Neuron (in vitro differentiated cells): ENCODE results near the gene ACP7.
"Not testable (repeated sequence)": the region's sequence is repeated elsewhere in the genome, so short reads cannot be mapped to it uniquely, and the experiment has no call there.

ENCODE experiments used
- H2AFZ ChIP-seq: one replicate; pipeline ENCODE4 v1.6.1; 2013; ENCODE audit warnings: low read depth, mild to moderate bottlenecking, inconsistent platforms, low read length, moderate library complexity
- H3K27me3 ChIP-seq: one replicate; pipeline ENCODE4 v1.6.1; 2013; ENCODE audit warnings: low read length; ENCODE audit not compliant: insufficient read depth
- H3K36me3 ChIP-seq: one replicate; pipeline ENCODE4 v1.6.1; 2013; ENCODE audit warnings: low read length; ENCODE audit not compliant: insufficient read depth
- H3K4me1 ChIP-seq: one replicate; pipeline ENCODE4 v1.6.1; 2013; ENCODE audit warnings: low read length; ENCODE audit not compliant: insufficient read depth
- H3K4me3 ChIP-seq: 2 replicates; pipeline ENCODE4 v1.5.1; 2013; ENCODE audit warnings: mild to moderate bottlenecking, low read length, moderate library complexity
- H3K9me3 ChIP-seq: one replicate; pipeline ENCODE4 v1.6.1; 2013; ENCODE audit warnings: low read length

The ACP7 gene

DNA sequence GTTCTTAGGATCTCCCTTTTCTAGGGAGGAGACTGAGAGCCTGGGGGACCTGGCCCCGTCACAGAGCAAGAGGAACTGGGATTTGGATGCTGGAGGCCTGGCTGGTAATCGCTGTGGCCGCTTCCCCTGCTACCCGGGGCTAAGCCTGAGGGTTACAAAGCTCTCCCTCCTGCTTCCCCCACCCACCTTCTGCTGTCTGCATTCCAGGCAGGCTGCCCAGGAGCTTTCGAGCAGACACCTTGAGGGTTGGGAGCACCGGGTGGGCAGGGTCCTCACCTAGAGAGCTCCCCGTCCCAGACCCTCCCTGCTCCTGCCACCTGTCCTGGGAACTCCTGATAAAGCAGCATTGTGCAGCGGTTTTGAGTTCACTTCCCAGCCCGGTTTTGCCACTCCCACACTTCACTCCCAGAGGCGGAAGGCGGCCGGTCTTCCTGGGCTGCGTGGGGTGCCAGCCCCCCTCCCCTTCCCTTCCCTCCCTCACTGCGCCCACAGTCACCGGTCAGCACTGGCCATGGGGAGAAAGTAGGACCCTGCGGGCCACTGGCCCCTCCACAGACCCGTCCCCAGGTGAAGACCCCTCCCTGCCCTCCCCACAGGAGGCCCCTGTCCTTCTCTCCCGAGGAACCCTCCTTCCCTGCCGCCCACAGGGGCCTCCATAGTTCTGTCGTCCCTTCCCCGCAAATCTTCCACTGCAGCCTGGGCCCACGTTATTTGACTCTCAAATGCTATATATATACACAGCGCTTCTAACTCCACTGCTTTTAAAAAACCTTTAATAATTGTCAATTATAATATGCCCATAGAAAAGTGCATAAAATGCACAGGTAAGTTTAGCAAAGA is 49.5 kb downstream of the ACP7 start:
- peaks cover 18% of the 10 kb centered on the region for H3K4me1 ChIP-seq
- no peak overlapping the region for H3K4me3 ChIP-seq
- H3K27me3 ChIP-seq = no peaks in the 10 kb centered on the region
- H3K9me3 ChIP-seq = no peaks in the 10 kb centered on the region
- no peaks in the 10 kb centered on the region for H3K36me3 ChIP-seq
- no peak overlapping the region for H2AFZ ChIP-seq

DNA sequence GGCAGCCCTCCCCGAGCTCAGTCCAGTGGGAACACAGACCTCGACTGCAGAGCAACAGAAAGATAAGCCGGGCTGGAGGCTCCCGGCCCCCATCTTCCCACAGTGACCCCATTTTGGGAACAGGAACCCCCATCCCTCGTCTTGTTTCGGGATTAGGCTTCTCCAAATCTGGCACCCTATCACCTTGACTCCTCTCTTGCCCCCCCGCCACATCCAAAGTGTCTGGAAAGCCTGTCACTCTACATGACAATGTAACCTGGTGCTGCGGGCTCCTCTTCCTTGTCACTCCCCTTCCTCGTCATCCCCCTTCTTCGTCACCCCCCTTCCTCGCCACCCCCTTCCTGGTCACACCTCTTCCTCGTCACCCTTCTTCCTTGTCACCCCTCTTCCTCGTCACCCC is 51.5 kb downstream of the ACP7 start:
- peaks cover 37% of the 10 kb centered on the region for H3K4me1 ChIP-seq
- no peaks in the 10 kb centered on the region for H3K27me3 ChIP-seq
- no peaks in the 10 kb centered on the region for H3K36me3 ChIP-seq
- H2AFZ ChIP-seq = no peak overlapping the region
- no peak overlapping the region for H3K4me3 ChIP-seq
- H3K9me3 ChIP-seq = no peaks in the 10 kb centered on the region

DNA sequence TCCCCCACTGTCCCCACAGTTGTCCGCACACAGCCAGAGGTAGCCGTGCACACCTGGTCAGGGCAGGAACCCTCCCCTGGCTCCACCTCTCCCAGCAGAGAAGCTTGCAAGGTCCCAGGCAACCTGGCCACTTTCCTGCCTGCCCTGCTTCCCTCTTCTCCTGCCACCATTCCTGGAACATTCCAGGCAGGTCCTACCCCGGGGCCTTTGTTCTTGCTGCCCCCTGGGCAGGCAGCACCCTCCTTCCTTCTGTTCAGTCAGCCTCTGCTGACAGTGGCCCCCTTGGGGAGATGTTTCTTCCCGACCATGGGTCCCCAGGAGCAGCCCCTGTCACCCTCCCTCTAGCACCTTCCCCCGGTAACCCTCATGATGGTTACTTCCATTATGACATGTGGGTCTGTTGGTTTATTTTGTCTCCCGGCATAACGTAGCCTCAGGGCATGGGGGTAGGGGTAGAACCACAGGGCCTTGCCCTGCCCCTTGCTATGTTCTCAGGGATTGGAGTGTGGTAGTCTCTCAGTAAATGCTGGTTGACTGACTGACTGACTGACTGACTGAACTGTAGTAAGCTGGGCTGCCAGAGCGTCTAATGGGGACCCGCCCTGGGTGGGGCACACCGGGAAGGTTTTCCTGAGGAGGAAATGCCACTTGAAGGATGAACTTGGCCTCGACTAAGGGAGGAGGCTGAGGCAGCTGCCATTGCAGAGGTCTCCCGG is 52.2 kb downstream of the ACP7 start:
- Histone ChIP-seq H3K9me3 (no peaks in the 10 kb centered on the region), H3K4me1 (peaks cover 33% of the 10 kb centered on the region), H3K36me3 (no peaks in the 10 kb centered on the region), H3K4me3 (no peak overlapping the region), H3K27me3 (no peaks in the 10 kb centered on the region), H2AFZ (no peak overlapping the region)

- H3K4me3 ChIP-seq = no peak overlapping the region
- H3K36me3 ChIP-seq = no peaks in the 10 kb centered on the region
- H3K27me3 ChIP-seq = no peaks in the 10 kb centered on the region
- H3K9me3 ChIP-seq = no peaks in the 10 kb centered on the region
- peaks cover 27% of the 10 kb centered on the region for H3K4me1 ChIP-seq
- H2AFZ ChIP-seq = no peak overlapping the region
Measured at GRCh38 chr19:39137131-39137530, 53.0 kb downstream of the ACP7 start.

DNA sequence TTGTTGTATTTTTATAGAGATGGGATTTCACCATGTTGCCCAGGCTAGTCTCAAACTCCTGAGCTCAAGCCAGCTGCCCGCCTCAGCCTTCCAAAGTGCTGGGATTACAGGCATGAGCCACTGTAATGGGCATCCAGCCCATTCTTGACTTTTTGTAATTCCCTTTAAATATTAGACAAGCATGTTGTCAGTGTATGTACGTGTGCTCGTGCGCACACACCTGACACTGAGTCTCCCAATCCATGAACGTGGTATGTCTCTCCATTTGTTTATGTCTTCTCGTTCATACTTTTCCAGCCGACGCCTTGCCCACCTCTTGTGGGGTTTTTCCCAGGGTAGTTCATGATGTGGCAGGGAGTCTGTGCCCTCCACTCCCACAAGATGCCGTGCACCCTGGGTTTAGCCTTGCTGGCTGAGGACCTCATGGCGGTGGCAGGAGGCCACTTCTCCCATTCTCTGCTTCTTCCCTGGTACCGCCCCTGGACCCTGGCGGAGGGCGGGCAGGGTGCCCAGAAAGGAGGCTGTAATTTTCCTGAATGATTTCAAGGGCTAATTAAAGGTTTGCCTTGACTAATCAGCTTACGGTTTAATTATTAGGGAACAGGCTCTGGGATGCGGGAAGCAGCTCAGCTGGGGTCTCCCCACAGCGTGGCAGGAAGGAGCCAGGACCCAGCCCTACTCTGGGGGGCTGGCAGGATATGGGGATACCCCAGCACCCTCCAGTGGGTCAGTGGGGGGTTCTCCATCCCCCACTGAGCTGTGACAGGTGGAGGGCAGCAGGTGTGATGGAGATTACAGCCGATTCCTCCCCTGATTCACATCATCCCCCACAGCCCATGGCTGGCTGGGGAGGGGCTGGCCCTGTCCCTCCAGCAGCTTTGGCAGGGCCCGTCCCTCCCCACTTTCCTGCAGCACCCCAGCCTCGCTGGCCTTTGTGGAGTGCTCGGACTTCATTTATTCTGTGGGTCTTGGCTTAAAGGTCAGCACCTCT is 54.3 kb downstream of the ACP7 start:
- Histone ChIP-seq H3K27me3 (no peaks in the 10 kb centered on the region), H3K4me1 (peaks cover 24% of the 10 kb centered on the region), H3K4me3 (no peak overlapping the region), H3K36me3 (no peaks in the 10 kb centered on the region), H2AFZ (no peak overlapping the region), H3K9me3 (no peaks in the 10 kb centered on the region)

GRCh38 chr19:39139305-39139874 is 55.2 kb downstream of the ACP7 start:
- H3K4me1 ChIP-seq = peaks cover 25% of the 10 kb centered on the region
- H3K27me3 ChIP-seq = no peaks in the 10 kb centered on the region
- no peaks in the 10 kb centered on the region for H3K36me3 ChIP-seq
- H3K4me3 ChIP-seq = no peak overlapping the region
- no peaks in the 10 kb centered on the region for H3K9me3 ChIP-seq
- H2AFZ ChIP-seq = no peak overlapping the region

DNA sequence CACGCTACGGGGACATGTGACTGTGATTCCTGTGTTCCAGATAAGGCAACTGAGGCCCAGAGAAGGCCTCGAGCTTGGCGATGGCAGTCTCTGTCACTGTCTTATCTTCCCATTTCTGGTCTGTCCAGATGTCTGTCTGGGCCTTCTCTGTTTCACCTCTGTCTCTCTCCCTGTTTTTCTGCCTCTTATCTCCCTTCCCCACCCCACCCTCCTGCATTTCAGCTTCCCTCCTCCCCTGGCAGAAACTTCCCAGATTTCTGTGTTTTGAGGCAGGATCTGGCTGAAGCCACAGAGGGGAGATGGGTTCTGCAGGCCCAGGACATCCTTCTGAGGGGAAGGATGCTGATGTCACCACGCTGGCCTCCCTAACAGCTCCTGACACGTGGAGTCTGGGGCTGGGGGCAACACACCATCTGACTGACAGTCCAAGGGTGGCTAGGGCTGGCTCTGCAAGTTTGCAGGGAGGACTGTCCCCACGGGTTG is 55.8 kb downstream of the ACP7 start:
- Histone ChIP-seq H3K27me3 (no peaks in the 10 kb centered on the region), H3K4me1 (peaks cover 31% of the 10 kb centered on the region), H3K36me3 (no peaks in the 10 kb centered on the region), H3K9me3 (no peaks in the 10 kb centered on the region), H2AFZ (no peak overlapping the region), H3K4me3 (no peak overlapping the region)

DNA sequence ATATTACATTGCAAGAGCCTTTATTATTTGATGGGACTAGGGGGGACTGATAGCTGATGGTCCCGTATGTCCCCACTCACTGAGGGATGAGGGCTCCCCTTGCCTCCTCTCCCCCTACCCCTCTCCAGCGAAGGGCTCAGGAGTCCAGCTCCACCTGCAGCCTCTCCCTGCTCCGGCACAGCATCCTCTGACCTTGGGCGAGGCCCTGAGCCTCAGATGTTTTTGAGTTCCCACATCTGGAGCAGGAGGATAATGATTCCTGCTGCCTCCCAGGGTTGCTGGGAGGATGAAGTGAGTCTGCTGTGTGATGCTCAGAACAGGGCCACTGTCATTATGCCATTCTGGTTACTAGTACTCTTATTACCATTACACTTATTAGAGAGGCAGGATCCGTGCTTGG is 56.4 kb downstream of the ACP7 start:
- Histone ChIP-seq H3K27me3 (no peaks in the 10 kb centered on the region), H3K36me3 (no peaks in the 10 kb centered on the region), H3K9me3 (no peaks in the 10 kb centered on the region), H3K4me3 (no peak overlapping the region), H3K4me1 (peaks cover 35% of the 10 kb centered on the region), H2AFZ (no peak overlapping the region)

GRCh38 chr19:39141929-39142328 is 57.8 kb downstream of the ACP7 start:
- peaks cover 35% of the 10 kb centered on the region for H3K4me1 ChIP-seq

GRCh38 chr19:39142630-39143029 is 58.5 kb downstream of the ACP7 start:
- Histone ChIP-seq H3K4me1 (peaks cover 35% of the 10 kb centered on the region), H3K4me3 (no peak overlapping the region), H3K9me3 (no peaks in the 10 kb centered on the region), H3K27me3 (no peaks in the 10 kb centered on the region), H3K36me3 (no peaks in the 10 kb centered on the region), H2AFZ (no peak overlapping the region)

More at GRCh38 chr19:39141929-39142328, 57.8 kb downstream of the ACP7 start:
- no peak overlapping the region for H2AFZ ChIP-seq
- no peak overlapping the region for H3K4me3 ChIP-seq
- no peaks in the 10 kb centered on the region for H3K27me3 ChIP-seq
- H3K9me3 ChIP-seq = no peaks in the 10 kb centered on the region
- H3K36me3 ChIP-seq = no peaks in the 10 kb centered on the region

DNA sequence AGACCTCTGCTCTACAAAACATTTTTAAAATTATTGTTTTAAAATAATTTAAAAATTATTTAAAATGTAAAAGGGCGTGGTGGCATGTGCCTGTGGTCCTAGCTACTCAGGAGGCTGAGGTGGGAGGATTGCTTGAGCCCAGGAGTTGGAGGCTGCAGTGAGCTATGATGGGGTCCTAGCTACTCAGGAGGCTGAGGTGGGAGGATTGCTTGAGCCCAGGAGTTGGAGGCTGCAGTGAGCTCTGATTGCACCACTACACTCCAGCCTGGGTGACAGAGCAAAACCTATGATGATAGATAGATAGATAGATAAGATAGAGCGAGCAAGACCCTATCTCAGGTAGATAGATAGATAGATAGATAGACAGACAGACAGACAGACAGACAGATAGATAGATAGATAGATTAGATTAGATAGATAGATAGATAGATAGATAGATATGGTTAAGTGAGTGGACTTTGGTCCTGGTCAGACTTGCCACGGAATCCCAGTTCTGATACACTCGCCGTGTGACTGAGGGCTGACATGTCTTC is 59.7 kb downstream of the ACP7 start:
- not testable (repeated sequence) for H2AFZ ChIP-seq, H3K4me3 ChIP-seq
- H3K4me1 ChIP-seq = peaks cover 33% of the 10 kb centered on the region

GRCh38 chr19:39144290-39145071 is 60.3 kb downstream of the ACP7 start:
- H3K27me3 ChIP-seq = no peaks in the 10 kb centered on the region
- peaks cover 6% of the 10 kb centered on the region for H3K36me3 ChIP-seq
- H3K4me1 ChIP-seq = peaks cover 26% of the 10 kb centered on the region
- no peak overlapping the region for H3K4me3 ChIP-seq
- peaks cover 6% of the 10 kb centered on the region for H3K9me3 ChIP-seq
- no peak overlapping the region for H2AFZ ChIP-seq

More for the DNA sequence above, 59.7 kb downstream of the ACP7 start:
- H3K36me3 ChIP-seq, H3K27me3 ChIP-seq, H3K9me3 ChIP-seq: not testable (repeated sequence)
